Measurements from ENCODE around the gene PJA1. TPM values are rescaled to one million over a fixed set of nuclear protein-coding genes. Genes with fewer than 3 reads are reported as not detected.

Gene PJA1
- total RNA-seq, 2 experiments from 2014 or later = 36.5 to 37.6 TPM

DNA sequence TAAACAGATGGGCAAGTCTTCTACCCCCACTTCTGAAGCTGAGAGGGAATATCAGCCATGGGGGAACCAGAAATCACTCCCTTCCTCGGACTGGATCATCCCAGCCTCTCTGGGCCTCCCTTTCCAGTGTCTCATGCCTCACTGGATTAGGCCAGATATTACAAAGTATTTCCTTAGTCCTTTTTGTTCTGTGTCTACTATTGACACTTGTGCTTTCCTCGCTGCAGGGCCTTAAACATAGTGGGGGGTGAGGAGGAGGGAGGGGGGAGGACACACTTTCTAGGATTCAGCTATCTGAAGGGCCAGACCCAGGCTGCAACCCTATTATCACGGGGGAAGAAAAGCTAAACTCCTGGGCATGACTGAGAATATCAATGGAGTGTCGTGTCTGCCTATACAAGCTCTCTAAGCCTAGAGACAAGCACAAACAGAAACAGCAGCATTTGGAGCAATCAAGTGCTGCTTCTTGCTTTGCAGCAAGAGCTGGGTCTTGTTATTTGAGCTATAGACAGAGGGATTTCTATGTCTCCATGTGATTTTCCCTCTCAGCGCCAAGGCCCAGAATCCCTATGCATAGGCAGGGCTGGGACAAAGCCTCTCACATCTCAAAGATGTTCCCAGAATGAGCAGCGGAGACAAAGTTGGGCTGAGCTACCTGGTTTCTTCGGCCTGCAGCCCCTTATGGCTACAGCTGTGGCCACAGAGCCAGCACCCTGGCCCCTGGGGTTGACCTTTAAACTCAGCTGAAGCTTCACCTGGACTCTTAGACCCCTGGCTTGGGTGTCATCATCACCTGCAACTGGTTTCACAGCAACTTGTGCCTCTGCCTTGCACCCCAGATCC, 20.2 kb downstream of the PJA1 start:
- H3K9me3 Mint-ChIP-seq = no peaks in the 10 kb centered on the region
- H3K4me3 ChIP-seq (ENCODE audit: low read length) = no peak overlapping the region
- no peak overlapping the region for H3K27ac Mint-ChIP-seq
- no peak for DNase-seq
- no peak overlapping the region for H3K27ac ChIP-seq (ENCODE audit: low read depth in 1 of 2, low read length in 2 of 2)
- H3K9me3 ChIP-seq (ENCODE audit: control insufficient read depth in 1 of 2, insufficient read depth in 1 of 2, low read length in 2 of 2) = no peaks in the 10 kb centered on the region
- no peak overlapping the region for H3K4me3 Mint-ChIP-seq
- no peaks in the 10 kb centered on the region for H3K4me1 Mint-ChIP-seq (ENCODE audit: low read depth)
- no peaks in the 10 kb centered on the region for H3K4me1 ChIP-seq (ENCODE audit: insufficient read depth, low read length)
- no peaks in the 10 kb centered on the region for H3K36me3 Mint-ChIP-seq (ENCODE audit: low read depth)
- H3K27me3 Mint-ChIP-seq = peaks cover 5% of the 10 kb centered on the region
- TF ChIP-seq, protein P1, sequence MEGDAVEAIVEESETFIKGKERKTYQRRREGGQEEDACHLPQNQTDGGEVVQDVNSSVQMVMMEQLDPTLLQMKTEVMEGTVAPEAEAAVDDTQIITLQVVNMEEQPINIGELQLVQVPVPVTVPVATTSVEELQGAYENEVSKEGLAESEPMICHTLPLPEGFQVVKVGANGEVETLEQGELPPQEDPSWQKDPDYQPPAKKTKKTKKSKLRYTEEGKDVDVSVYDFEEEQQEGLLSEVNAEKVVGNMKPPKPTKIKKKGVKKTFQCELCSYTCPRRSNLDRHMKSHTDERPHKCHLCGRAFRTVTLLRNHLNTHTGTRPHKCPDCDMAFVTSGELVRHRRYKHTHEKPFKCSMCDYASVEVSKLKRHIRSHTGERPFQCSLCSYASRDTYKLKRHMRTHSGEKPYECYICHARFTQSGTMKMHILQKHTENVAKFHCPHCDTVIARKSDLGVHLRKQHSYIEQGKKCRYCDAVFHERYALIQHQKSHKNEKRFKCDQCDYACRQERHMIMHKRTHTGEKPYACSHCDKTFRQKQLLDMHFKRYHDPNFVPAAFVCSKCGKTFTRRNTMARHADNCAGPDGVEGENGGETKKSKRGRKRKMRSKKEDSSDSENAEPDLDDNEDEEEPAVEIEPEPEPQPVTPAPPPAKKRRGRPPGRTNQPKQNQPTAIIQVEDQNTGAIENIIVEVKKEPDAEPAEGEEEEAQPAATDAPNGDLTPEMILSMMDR (IDR thresholded peaks at IDR 0.05) = no peak
- intact Hi-C loops (cut with DNase I, micrococcal nuclease) = no loop called here
- no peak for ATAC-seq (ENCODE audit: poor library complexity)
- ChIA-PET CTCF (no interaction called here), POLR2A (no interaction called here)
- H3K36me3 ChIP-seq (ENCODE audit: insufficient read depth, low read length) = no peaks in the 10 kb centered on the region
- H3K27me3 ChIP-seq (ENCODE audit: control insufficient read depth in 1 of 2, insufficient read depth in 2 of 2, low read length in 2 of 2) = no peaks in the 10 kb centered on the region

GRCh38 chrX:69143530-69143929, 21.7 kb downstream of the PJA1 start:
- TF ChIP-seq, protein P1 (IDR thresholded peaks at IDR 0.05) = no peak
- CTCF ChIA-PET = no interaction called here
- POLR2A ChIA-PET = no interaction called here
- Histone ChIP-seq H3K36me3 (ENCODE audit: insufficient read depth, low read length) (no peaks in the 10 kb centered on the region), H3K4me3 (ENCODE audit: low read length) (no peak overlapping the region), H3K4me1 (ENCODE audit: insufficient read depth, low read length) (no peaks in the 10 kb centered on the region), H3K9me3 (ENCODE audit: control insufficient read depth in 1 of 2, insufficient read depth in 1 of 2, low read length in 2 of 2) (no peaks in the 10 kb centered on the region), H3K27ac (ENCODE audit: low read depth in 1 of 2, low read length in 2 of 2) (no peak overlapping the region), H3K27me3 (ENCODE audit: control insufficient read depth in 1 of 2, insufficient read depth in 2 of 2, low read length in 2 of 2) (no peaks in the 10 kb centered on the region)
- no peak for ATAC-seq (ENCODE audit: poor library complexity)
- Mint-ChIP-seq H3K27me3 (peaks cover 8% of the 10 kb centered on the region), H3K36me3 (ENCODE audit: low read depth) (no peaks in the 10 kb centered on the region), H3K9me3 (no peaks in the 10 kb centered on the region), H3K27ac (no peak overlapping the region), H3K4me1 (ENCODE audit: low read depth) (no peaks in the 10 kb centered on the region), H3K4me3 (no peak overlapping the region)
- DNase-seq = no peak
- intact Hi-C loops (cut with DNase I, micrococcal nuclease) = no loop called here

DNA sequence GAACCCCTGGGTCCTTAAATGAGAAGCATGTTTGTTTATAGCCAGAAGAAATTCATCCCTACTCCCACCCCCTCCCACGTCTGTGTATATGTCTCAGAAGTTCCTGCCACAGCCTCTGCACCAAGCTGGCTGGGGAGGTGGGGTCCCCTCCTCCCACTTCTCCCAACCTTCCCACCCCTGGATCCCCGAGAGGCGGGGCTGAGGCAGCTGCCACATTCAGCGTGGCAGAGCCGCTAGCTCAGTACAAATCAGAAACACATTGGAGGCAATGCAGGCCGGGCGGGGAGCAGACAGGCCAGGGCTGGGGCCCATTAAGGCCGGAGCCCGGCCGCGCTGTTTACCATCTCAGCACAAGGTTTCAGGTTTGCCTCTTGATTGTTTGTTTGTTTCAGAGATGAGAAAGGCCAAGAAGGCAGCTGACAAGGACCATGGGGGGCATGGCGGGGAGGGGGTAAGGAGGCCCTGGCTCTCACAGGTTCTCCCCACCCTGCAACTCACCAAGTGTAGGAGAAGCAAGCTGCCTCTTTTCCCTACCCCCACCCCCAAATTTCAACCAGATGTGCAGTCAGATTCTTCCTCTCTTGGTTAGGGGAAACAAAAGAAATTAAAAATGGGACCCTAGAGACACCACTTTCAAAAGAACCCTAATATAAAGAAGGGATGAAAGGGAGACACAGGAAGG, 22.3 kb downstream of the PJA1 start:
- ATAC-seq (ENCODE audit: poor library complexity) (no peak), DNase-seq (no peak)
- Mint-ChIP-seq H3K27me3 (peaks cover 6% of the 10 kb centered on the region), H3K4me1 (ENCODE audit: low read depth) (no peaks in the 10 kb centered on the region), H3K4me3 (no peak overlapping the region), H3K9me3 (no peaks in the 10 kb centered on the region), H3K36me3 (ENCODE audit: low read depth) (no peaks in the 10 kb centered on the region), H3K27ac (no peak overlapping the region)
- intact Hi-C loops (cut with DNase I, micrococcal nuclease) = no loop called here
- ChIA-PET CTCF (no interaction called here), POLR2A (no interaction called here)
- Histone ChIP-seq H3K9me3 (ENCODE audit: control insufficient read depth in 1 of 2, insufficient read depth in 1 of 2, low read length in 2 of 2) (no peaks in the 10 kb centered on the region), H3K27me3 (ENCODE audit: control insufficient read depth in 1 of 2, insufficient read depth in 2 of 2, low read length in 2 of 2) (no peaks in the 10 kb centered on the region), H3K4me3 (ENCODE audit: low read length) (no peak overlapping the region), H3K4me1 (ENCODE audit: insufficient read depth, low read length) (no peaks in the 10 kb centered on the region), H3K27ac (ENCODE audit: low read depth in 1 of 2, low read length in 2 of 2) (no peak overlapping the region), H3K36me3 (ENCODE audit: insufficient read depth, low read length) (no peaks in the 10 kb centered on the region)
- TF ChIP-seq, protein P1 (IDR thresholded peaks at IDR 0.05) = no peak
